GM12873 (cell line): ENCODE results near the gene XPO6.

ENCODE experiments used
- TF ChIP-seq, protein P1 (sequence below): IDR thresholded peaks from 2 replicates; pipeline ENCODE4 v1.5.1; 2012; ENCODE audit warnings: low read depth, mild to moderate bottlenecking, moderate library complexity, low read length, control low read depth; ENCODE audit not compliant: insufficient read depth; ENCODE audit errors: missing control alignments

XPO6 gene, protein sequence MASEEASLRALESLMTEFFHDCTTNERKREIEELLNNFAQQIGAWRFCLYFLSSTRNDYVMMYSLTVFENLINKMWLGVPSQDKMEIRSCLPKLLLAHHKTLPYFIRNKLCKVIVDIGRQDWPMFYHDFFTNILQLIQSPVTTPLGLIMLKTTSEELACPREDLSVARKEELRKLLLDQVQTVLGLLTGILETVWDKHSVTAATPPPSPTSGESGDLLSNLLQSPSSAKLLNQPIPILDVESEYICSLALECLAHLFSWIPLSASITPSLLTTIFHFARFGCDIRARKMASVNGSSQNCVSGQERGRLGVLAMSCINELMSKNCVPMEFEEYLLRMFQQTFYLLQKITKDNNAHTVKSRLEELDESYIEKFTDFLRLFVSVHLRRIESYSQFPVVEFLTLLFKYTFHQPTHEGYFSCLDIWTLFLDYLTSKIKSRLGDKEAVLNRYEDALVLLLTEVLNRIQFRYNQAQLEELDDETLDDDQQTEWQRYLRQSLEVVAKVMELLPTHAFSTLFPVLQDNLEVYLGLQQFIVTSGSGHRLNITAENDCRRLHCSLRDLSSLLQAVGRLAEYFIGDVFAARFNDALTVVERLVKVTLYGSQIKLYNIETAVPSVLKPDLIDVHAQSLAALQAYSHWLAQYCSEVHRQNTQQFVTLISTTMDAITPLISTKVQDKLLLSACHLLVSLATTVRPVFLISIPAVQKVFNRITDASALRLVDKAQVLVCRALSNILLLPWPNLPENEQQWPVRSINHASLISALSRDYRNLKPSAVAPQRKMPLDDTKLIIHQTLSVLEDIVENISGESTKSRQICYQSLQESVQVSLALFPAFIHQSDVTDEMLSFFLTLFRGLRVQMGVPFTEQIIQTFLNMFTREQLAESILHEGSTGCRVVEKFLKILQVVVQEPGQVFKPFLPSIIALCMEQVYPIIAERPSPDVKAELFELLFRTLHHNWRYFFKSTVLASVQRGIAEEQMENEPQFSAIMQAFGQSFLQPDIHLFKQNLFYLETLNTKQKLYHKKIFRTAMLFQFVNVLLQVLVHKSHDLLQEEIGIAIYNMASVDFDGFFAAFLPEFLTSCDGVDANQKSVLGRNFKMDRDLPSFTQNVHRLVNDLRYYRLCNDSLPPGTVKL

DNA sequence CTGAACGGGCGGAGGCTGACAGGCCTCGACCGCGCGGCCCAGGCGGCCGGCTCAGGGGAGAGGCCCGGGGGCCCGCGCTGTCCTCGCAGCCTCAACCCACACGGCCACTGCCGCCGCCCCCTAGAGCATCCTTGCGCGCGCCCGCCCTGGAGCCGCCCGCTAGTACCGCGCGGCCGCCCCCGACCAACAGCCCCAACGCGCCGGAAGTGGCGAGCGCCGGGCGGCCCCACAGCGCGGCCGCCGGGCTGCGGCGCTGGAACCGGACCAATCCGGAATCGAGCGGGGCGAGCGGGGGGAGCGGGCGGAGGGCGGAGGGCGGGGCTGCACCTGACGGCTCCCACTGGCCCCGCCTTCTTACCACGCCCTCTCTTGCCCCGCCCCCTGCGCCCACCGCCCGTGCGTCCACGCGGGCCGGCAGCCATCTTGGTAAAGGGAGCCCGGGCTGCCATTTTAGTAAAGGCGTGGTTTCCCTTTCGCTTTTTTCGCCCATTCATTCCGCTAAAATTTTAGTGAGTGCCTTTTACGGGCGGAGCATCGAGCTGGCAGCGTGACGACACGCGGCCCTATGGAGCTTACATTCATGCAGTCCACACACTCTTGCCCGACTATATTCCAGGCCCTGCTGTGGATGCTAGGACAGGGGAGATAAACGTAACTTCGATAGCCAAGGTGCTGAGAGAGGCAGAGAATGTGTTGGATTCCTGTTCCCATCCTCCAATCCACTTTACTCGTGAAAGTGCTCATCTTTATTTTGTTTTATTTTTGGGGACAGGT is at the start of gene XPO6:
XPO6 (minus strand) TSS at position 208 of the 774 bp plus-strand sequence. CDS start 597 bp downstream, outside the sequence.
- TF ChIP-seq, protein P1, sequence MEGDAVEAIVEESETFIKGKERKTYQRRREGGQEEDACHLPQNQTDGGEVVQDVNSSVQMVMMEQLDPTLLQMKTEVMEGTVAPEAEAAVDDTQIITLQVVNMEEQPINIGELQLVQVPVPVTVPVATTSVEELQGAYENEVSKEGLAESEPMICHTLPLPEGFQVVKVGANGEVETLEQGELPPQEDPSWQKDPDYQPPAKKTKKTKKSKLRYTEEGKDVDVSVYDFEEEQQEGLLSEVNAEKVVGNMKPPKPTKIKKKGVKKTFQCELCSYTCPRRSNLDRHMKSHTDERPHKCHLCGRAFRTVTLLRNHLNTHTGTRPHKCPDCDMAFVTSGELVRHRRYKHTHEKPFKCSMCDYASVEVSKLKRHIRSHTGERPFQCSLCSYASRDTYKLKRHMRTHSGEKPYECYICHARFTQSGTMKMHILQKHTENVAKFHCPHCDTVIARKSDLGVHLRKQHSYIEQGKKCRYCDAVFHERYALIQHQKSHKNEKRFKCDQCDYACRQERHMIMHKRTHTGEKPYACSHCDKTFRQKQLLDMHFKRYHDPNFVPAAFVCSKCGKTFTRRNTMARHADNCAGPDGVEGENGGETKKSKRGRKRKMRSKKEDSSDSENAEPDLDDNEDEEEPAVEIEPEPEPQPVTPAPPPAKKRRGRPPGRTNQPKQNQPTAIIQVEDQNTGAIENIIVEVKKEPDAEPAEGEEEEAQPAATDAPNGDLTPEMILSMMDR: no peak

DNA sequence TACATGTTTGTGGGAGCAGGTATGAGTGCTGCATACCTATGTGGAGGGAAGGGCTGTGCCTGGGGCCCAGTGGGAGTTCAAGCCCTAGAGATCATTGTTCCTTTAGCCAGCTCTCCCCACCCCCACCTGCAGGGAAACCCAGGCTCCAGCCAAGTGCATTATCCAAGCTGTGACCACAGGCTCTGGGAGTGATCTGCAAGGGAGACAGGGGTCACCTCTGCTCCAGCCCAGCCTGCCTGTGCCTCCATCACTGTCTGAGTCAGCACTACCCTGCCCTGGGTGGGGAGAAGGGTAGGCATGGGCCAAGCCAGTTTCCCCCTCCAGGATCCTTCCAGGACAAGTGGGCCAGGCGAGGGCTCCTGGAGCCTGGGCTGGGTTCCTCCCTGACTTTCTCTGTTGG is 48.4 kb upstream of the XPO6 start:
- TF ChIP-seq, protein P1: no peak

DNA sequence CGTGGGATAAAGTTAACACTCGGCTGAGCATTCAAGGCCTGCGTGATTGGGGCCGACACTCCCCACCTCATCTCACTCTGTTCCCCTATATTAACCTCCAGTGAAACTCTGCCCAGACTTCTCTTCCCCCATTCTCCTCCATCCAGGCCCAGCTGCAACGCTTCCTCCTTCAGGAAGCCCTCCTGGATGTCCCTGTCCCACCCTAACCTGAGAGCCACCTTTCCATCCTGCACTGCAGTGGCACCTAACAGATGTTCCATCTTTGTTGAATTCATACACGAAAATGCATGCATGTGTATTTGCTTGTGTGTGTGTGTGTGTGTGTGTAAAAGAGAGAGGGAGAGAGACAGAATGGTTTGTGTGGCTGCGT is 48.0 kb upstream of the XPO6 start:
- TF ChIP-seq, protein P1: no peak

DNA sequence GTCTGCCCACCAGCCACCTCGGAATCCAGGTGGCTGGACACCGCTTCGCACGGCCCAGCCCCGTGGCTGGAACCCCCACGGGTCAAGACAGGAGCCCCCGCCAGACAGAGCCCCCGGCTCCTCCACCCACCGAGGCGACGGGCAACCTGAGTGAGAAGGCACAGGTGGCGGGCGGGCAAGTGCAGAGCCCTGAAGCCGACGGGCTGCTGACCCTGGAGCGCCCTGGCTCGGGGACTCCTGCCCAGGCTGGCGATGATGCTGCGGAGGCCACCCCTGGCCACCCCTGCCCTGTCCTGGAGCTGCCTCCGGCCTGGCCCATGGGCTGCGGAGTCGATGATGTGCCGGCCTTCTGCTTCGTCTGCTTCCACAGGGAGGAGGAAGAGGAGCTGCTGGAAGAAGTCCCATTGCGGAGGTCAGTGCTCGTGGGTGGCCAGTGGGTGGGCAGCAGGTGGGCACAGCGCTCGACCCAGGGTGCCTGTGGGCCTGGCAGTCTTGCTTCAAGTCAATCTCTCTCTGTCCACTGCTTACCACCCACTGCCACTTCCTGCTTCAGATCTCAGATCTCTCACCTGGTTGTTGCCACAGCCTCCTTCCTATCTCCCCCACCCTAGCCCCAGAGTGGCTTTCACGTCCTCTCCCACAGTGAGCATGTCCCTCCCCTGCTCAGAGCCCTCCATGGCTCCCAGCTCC is 47.5 kb upstream of the XPO6 start:
- TF ChIP-seq, protein P1: no peak

DNA sequence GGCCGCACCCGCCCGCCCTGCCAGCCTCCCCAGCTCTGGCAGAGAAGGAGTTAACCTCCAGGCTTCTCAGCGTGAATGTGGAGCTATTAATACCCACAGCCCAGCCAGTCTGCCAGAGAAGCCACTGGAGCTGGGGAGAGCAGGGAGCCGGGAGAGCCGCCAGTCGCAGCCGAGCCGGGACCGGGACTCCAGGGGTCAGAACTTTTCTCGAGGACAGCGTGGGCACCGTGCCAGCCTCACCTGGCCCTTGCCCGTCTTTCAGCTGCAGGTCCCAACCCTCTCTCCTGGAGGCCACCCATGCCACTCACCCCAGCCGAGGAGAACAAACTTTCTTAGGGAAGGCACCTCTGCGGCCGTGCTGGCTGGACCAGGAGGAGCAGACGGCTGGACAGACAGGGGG is 46.8 kb upstream of the XPO6 start:
- TF ChIP-seq, protein P1: no peak

DNA sequence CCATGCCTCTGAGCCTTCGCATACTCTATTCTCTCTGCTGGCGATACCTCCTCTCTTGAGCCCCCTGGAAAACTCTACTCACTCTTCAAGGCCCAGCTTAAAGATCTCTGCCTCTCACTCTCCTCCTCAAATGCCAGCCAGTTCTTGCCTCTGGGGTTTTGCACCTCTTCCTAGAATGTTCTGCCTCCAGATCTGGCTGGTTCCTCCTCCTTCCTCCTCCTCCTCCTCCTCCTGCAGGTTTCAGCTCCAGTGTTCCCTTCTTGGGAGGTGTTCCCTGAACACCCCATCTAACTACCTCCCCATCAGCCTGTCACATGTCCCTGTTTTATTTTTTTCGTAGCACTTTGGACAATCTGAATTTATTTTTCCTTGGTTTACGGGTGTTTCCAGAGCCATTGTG is 45.5 kb upstream of the XPO6 start:
- TF ChIP-seq, protein P1: no peak
